GM23338 (cell line): Measurements from ENCODE around the gene THSD1.

Source experiments
- CREB1 ChIP-seq: fragments of 250-450 bp; sonication (Bioruptor Pico); IDR thresholded peaks from 2 replicates; pipeline ENCODE4 v1.5.0; 2020; ENCODE audit warnings: low read depth, mild to moderate bottlenecking, moderate library complexity
- CTCF ChIP-seq, 2 experiments: fragments of 200-600 bp in 1 of 2; sonication (generic) in 1 of 2; conservative IDR thresholded peaks; 2 replicates each; pipeline versions ENCODE4 v1.5.1 to v1.6.1; 2016 to 2017; ENCODE audit warnings: antibody characterized with exemption in 2 of 2, low read depth in 2 of 2, mild to moderate bottlenecking in 2 of 2, moderate library complexity in 1 of 2
- EZH2 ChIP-seq: fragments of 200-600 bp; sonication (generic); IDR thresholded peaks from one replicate; pipeline ENCODE4 v1.8.0; 2017; ENCODE audit warnings: antibody characterized with exemption, mild to moderate bottlenecking, low read depth; ENCODE audit not compliant: unreplicated experiment
- EZH2phosphoT487 ChIP-seq: fragments of 200-600 bp; sonication (generic); IDR thresholded peaks from one replicate; pipeline ENCODE4 v1.8.1; 2018; ENCODE audit warnings: antibody characterized with exemption; ENCODE audit not compliant: unreplicated experiment
- JUNB ChIP-seq: IDR thresholded peaks from one replicate; pipeline ENCODE4 v1.6.1; 2016; ENCODE audit warnings: antibody characterized with exemption; ENCODE audit not compliant: unreplicated experiment
- POLR2AphosphoS5 ChIP-seq: IDR thresholded peaks from 2 replicates; pipeline ENCODE4 v1.6.1; 2016; ENCODE audit warnings: antibody characterized with exemption, low read depth
- REST ChIP-seq: IDR thresholded peaks from one replicate; pipeline ENCODE4 v1.6.1; 2018; ENCODE audit warnings: antibody characterized with exemption; ENCODE audit not compliant: unreplicated experiment

GRCh38 chr13:52450793-52451116, 44.8 kb upstream of the THSD1 start:
- no peak for TF ChIP-seq CTCF (conservative IDR thresholded peaks at IDR 0.05; ENCODE audit: low read depth in 2 of 2)
- TF ChIP-seq POLR2AphosphoS5: no peak
- TF ChIP-seq REST: no peak
- no peak for TF ChIP-seq JUNB
- no peak for TF ChIP-seq EZH2phosphoT487
- TF ChIP-seq CREB1 (CRISPR knock-in tag): no peak
- no peak for TF ChIP-seq EZH2
